H1 (cell line): ENCODE results near the gene PAXX.

Experiments used
- EP300 ChIP-seq, 2 experiments: IDR thresholded peaks; 1 replicate in 1 of 2; 2 replicates in 1 of 2; pipeline ENCODE4 v1.6.1; 2011 to 2012; ENCODE audit warnings: low read depth in 2 of 2, low read length in 2 of 2, mild to moderate bottlenecking in 2 of 2, borderline replicate concordance in 1 of 2, inconsistent platforms in 1 of 2, moderate library complexity in 1 of 2
- GTF2F1 ChIP-seq: IDR thresholded peaks from 2 replicates; pipeline ENCODE4 v1.6.1; 2012; ENCODE audit warnings: low read depth, low read length, improper control_type of control experiment, borderline replicate concordance
- NRF1 ChIP-seq: IDR thresholded peaks from 2 replicates; pipeline ENCODE4 v1.6.1; 2011; ENCODE audit warnings: mild to moderate bottlenecking, low read depth, low read length, improper control_type of control experiment
- POLR2AphosphoS5 ChIP-seq: IDR thresholded peaks from 2 replicates; pipeline ENCODE4 v1.6.1; 2011; ENCODE audit warnings: low read depth, low read length
- RXRA ChIP-seq: IDR thresholded peaks from 2 replicates; pipeline ENCODE4 v1.6.1; 2011; ENCODE audit warnings: low read depth, mild to moderate bottlenecking, low read length, moderate library complexity; ENCODE audit not compliant: insufficient read depth
- SIN3A ChIP-seq, 2 experiments: IDR thresholded peaks in 1 of 2; conservative IDR thresholded peaks in 1 of 2; 2 replicates each; pipeline ENCODE4 v1.6.1; 2011 to 2012; ENCODE audit warnings: low read length in 2 of 2, improper control_type of control experiment in 1 of 2, low read depth in 1 of 2, mild to moderate bottlenecking in 1 of 2
- SP4 ChIP-seq: IDR thresholded peaks from 2 replicates; pipeline ENCODE4 v1.6.1; 2012; ENCODE audit warnings: low read length, inconsistent platforms
- TAF1 ChIP-seq: IDR thresholded peaks from 2 replicates; pipeline ENCODE4 v1.6.1; 2011; ENCODE audit warnings: mild to moderate bottlenecking, low read depth, low read length
- TEAD4 ChIP-seq: IDR thresholded peaks from 2 replicates; pipeline ENCODE4 v1.6.1; 2012; ENCODE audit warnings: low read depth, low read length, inconsistent platforms, mixed read lengths
- TF ChIP-seq, protein P1 (sequence below), 3 experiments: IDR thresholded peaks; 1 replicate in 2 of 3; 2 replicates in 1 of 3; pipeline versions ENCODE4 v1.5.1 to v1.6.1; 2011; ENCODE audit warnings: low read length in 3 of 3, mild to moderate bottlenecking in 3 of 3, inconsistent platforms in 2 of 3, low read depth in 1 of 3, moderate library complexity in 1 of 3; ENCODE audit not compliant: insufficient read depth in 1 of 3; ENCODE audit errors: control extremely low read depth in 1 of 3
- TF ChIP-seq, protein P2 (sequence below): IDR thresholded peaks from 2 replicates; pipeline ENCODE4 v1.6.1; 2011; ENCODE audit warnings: low read depth, mild to moderate bottlenecking, low read length; ENCODE audit not compliant: insufficient read depth

DNA sequence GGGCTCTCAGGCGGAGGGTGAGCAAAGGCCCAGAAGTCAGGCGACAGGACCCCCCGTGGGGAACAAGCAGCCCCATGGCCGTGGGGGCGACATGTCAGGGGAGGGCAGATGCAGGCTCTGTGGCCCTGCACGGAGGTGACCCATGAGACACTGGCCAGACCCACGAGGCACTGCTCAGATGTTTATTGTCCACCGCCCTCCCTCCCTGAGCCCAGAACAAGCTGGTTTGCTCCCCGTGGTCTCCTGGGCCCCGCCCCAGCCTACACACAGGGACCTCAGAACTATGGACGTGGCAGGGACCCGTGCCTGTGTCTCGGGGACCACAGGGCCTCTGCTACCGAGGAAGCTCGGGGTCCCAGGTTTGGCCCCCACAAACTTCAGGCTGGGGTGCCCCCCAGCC is 37.8 kb downstream of the PAXX start:
- TF ChIP-seq, protein P1, sequence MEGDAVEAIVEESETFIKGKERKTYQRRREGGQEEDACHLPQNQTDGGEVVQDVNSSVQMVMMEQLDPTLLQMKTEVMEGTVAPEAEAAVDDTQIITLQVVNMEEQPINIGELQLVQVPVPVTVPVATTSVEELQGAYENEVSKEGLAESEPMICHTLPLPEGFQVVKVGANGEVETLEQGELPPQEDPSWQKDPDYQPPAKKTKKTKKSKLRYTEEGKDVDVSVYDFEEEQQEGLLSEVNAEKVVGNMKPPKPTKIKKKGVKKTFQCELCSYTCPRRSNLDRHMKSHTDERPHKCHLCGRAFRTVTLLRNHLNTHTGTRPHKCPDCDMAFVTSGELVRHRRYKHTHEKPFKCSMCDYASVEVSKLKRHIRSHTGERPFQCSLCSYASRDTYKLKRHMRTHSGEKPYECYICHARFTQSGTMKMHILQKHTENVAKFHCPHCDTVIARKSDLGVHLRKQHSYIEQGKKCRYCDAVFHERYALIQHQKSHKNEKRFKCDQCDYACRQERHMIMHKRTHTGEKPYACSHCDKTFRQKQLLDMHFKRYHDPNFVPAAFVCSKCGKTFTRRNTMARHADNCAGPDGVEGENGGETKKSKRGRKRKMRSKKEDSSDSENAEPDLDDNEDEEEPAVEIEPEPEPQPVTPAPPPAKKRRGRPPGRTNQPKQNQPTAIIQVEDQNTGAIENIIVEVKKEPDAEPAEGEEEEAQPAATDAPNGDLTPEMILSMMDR (IDR thresholded peaks at IDR 0.05; ENCODE audit: control extremely low read depth in 1 of 3, insufficient read depth in 1 of 3, low read depth in 1 of 3, low read length in 3 of 3) = no peak
- TF ChIP-seq RXRA (no peak), NRF1 (no peak), SIN3A (conservative IDR thresholded peaks at IDR 0.05 in 1 of 2, IDR thresholded peaks at IDR 0.05 in 1 of 2; ENCODE audit: low read depth in 1 of 2, low read length in 2 of 2) (no peak), SP4 (no peak), EP300 (IDR thresholded peaks at IDR 0.05; ENCODE audit: borderline replicate concordance in 1 of 2, low read depth in 2 of 2, low read length in 2 of 2) (no peak), POLR2AphosphoS5 (no peak), TAF1 (no peak), TEAD4 (no peak), GTF2F1 (no peak)
- TF ChIP-seq, protein P2, sequence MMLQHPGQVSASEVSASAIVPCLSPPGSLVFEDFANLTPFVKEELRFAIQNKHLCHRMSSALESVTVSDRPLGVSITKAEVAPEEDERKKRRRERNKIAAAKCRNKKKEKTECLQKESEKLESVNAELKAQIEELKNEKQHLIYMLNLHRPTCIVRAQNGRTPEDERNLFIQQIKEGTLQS = no peak
